HG03354 (cell line): ENCODE results near the gene GAP43.

Source experiments
- ATAC-seq: cut with Tn5 transposase; IDR thresholded peaks from one replicate; pipeline ENCODE4 v1.9.1; 2021; ENCODE audit warnings: mild to moderate bottlenecking; ENCODE audit not compliant: unreplicated experiment, poor library complexity, severe bottlenecking

The GAP43 gene

GRCh38 chr3:115659253-115660220 is 36.2 kb downstream of the GAP43 start:
- peak; percentile 33 for ATAC-seq

GRCh38 chr3:115660646-115661337 is 37.5 kb downstream of the GAP43 start:
- ATAC-seq, result no peak

GRCh38 chr3:115662356-115662755 is 39.0 kb downstream of the GAP43 start:
- ATAC-seq, result no peak

- no peak for ATAC-seq
These were observed 40.1 kb downstream of the GAP43 start for GRCh38 chr3:115663414-115663813.

GRCh38 chr3:115666081-115666480 is 42.8 kb downstream of the GAP43 start:
- ATAC-seq, result no peak

- no peak for ATAC-seq
These were observed 43.8 kb downstream of the GAP43 start for GRCh38 chr3:115666920-115667737.

- no peak for ATAC-seq
These were observed 44.4 kb downstream of the GAP43 start for GRCh38 chr3:115667738-115668065.

GRCh38 chr3:115670911-115671310 is 47.6 kb downstream of the GAP43 start:
- ATAC-seq, result no peak

GRCh38 chr3:115671761-115672455 is 48.6 kb downstream of the GAP43 start:
- ATAC-seq, result no peak

GRCh38 chr3:115673881-115674280 is 50.6 kb downstream of the GAP43 start:
- no peak for ATAC-seq

- no peak for ATAC-seq
These were observed 53.0 kb downstream of the GAP43 start for GRCh38 chr3:115676336-115676735.

GRCh38 chr3:115680803-115681345 is 57.6 kb downstream of the GAP43 start:
- no peak for ATAC-seq

- ATAC-seq, result no peak
These were observed 58.4 kb downstream of the GAP43 start for GRCh38 chr3:115681736-115682135.

GRCh38 chr3:115683305-115683704 is 60.0 kb downstream of the GAP43 start:
- ATAC-seq, result no peak

- ATAC-seq, result no peak
These were observed 60.5 kb downstream of the GAP43 start for GRCh38 chr3:115683773-115684172.

GRCh38 chr3:115685097-115685496 is 61.8 kb downstream of the GAP43 start:
- peak; percentile 76 for ATAC-seq

- no peak for ATAC-seq
These were observed 64.4 kb downstream of the GAP43 start for GRCh38 chr3:115687721-115688120.

- no peak for ATAC-seq
These were observed 65.1 kb downstream of the GAP43 start for GRCh38 chr3:115688418-115688817.

- ATAC-seq, result no peak
These were observed 66.6 kb downstream of the GAP43 start for GRCh38 chr3:115689928-115690327.
